ENCODE measurements around the gene METTL8.

METTL8 gene

DNA sequence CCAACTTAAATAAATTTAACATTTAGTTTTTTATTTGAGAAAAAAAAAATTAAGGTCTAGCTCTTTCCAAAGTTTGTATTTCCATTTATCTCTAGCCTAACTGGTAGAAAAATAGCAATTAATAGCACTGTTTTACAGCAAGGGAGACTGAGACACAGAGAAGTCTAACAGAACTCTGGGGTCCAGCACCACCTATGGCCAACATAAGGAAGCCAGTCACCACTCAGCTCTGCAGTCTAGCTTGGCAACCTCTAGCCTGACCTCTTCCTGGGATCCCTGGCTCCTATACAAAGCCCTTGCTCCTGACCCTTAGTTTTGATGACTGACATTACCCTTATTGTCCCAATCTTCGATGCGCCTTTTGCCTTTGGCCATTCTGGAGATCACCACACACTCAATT lies 159.0 kb downstream of the METTL8 start:
- Histone ChIP-seq H3K4me3 (ENCODE audit: low read length) (no peak overlapping the region), H3K9ac (ENCODE audit: low read depth, low read length) (no peak overlapping the region), H3K4me1 (ENCODE audit: insufficient read depth, low read length) (peaks cover 14% of the 10 kb centered on the region), H3K27ac (ENCODE audit: low read length) (no peak overlapping the region), H3K9me3 (ENCODE audit: insufficient read depth, low read depth, low read length) (no peaks in the 10 kb centered on the region), H3K36me3 (ENCODE audit: insufficient read depth, low read depth, low read length) (no peaks in the 10 kb centered on the region), H3K27me3 (ENCODE audit: insufficient read depth, low read length) (no peaks in the 10 kb centered on the region)

DNA sequence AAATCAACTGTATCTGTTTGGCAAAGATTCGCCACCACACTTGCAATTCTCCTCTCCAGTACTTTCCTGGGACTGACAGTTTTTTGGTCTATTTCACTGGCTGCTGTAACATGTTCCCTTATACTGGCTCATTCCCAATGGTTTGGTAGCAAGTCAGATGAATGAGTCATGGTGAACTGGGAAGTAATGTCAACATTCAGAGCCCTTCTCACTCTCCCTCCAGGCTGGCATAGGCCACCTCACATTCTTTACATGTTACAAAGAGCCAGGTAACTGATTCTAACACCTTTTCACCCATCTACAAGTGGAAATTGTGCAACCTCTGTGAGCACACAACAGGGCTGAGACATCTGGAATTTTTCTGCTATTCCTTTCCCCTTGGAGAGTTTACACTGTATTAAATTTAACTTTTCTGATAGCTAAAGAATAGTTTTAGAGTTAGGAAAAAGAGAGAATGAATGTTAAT lies 161.8 kb downstream of the METTL8 start:
- Histone ChIP-seq H3K9me3 (ENCODE audit: insufficient read depth, low read depth, low read length) (no peaks in the 10 kb centered on the region), H3K4me1 (ENCODE audit: insufficient read depth, low read length) (peaks cover 15% of the 10 kb centered on the region), H3K27ac (ENCODE audit: low read length) (no peak overlapping the region), H3K27me3 (ENCODE audit: insufficient read depth, low read length) (no peaks in the 10 kb centered on the region), H3K9ac (ENCODE audit: low read depth, low read length) (no peak overlapping the region), H3K4me3 (ENCODE audit: low read length) (no peak overlapping the region), H3K36me3 (ENCODE audit: insufficient read depth, low read depth, low read length) (no peaks in the 10 kb centered on the region)

DNA sequence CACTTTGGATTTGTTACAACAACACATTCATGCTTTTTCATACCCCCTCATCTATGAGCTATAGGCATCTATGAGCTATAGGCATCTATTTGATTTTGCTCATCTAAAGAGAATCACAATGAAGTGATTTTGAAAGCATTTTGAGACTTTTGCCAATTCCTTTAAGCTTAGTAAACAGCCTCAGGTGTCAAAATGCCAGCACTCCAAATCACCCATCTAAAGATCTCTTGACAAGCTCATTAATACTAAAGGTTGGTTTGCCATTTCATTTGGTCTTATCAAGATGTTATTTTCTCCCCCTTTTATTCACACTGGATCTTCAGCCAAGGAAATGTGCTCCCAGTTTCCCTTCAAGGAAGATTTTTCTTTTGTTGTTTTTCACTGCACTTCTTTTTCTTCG lies 162.4 kb downstream of the METTL8 start:
- no peak overlapping the region for H3K4me3 ChIP-seq (ENCODE audit: low read length)
- H3K27ac ChIP-seq (ENCODE audit: low read length) = no peak overlapping the region
- no peaks in the 10 kb centered on the region for H3K27me3 ChIP-seq (ENCODE audit: insufficient read depth, low read length)
- no peak overlapping the region for H3K9ac ChIP-seq (ENCODE audit: low read depth, low read length)
- no peaks in the 10 kb centered on the region for H3K36me3 ChIP-seq (ENCODE audit: insufficient read depth, low read depth, low read length)
- H3K9me3 ChIP-seq (ENCODE audit: insufficient read depth, low read depth, low read length) = no peaks in the 10 kb centered on the region
- H3K4me1 ChIP-seq (ENCODE audit: insufficient read depth, low read length) = peaks cover 15% of the 10 kb centered on the region

DNA sequence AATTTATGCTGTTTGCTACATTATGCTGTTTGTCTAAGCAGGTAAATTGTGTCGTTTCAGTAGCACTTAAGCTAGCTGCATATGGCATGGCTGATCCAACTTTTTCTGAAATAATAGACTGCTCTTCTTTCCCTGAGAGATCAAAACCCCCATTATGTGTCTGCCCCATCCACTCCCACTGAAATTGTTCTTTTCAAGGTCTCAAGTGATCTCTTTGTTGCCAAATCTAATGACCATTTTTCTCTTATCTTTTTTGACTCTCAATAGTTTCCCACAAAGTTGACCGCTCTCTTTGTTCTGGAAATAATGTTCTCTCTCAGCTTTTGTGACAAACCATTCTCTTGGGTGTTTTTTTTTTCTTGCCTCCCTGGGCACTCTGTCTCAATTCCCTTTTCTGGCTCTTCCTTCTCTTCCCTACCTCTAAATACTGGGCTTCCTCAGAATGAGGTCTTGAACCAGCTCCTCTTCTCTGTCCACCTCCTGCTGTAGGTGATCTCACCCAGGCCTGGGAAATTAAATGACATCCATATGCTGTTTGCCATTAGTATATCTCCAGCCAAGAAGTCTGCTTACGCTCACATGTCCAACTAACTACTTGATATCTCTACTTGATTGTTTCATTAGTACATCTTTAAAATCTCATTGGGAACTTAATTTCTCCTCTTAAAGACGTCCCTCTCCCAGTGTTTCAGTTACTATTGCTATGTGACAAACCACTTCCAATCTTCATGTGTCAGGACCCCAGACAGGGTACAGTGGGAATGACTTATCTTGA lies 165.7 kb downstream of the METTL8 start:
- no peaks in the 10 kb centered on the region for H3K9me3 ChIP-seq (ENCODE audit: insufficient read depth, low read depth, low read length)
- H3K27ac ChIP-seq (ENCODE audit: low read length) = no peak overlapping the region
- no peak overlapping the region for H3K9ac ChIP-seq (ENCODE audit: low read depth, low read length)
- H3K4me1 ChIP-seq (ENCODE audit: insufficient read depth, low read length) = peaks cover 15% of the 10 kb centered on the region
- no peak overlapping the region for H3K4me3 ChIP-seq (ENCODE audit: low read length)
- H3K27me3 ChIP-seq (ENCODE audit: insufficient read depth, low read length) = no peaks in the 10 kb centered on the region
- H3K36me3 ChIP-seq (ENCODE audit: insufficient read depth, low read depth, low read length) = no peaks in the 10 kb centered on the region

Measured in iPS-20b (cell line).